Heart right ventricle (tissue), 16 donors: Measurements from ENCODE around the gene ELL. TPM values are rescaled to one million over a fixed set of nuclear protein-coding genes. Genes with fewer than 3 reads are reported as not detected.

Experiments used
- ATAC-seq, 8 donors: fragments of 200-7000 bp; cut with Tn5 transposase; one replicate each; pipeline ENCODE4 v1.9.1; 2020; ENCODE audit warnings: mild to moderate bottlenecking in 8 of 8, moderate library complexity in 8 of 8, moderate number of reproducible peaks in 1 of 8
- DNase-seq, 2 donors: peaks; one replicate each; pipeline ENCODE4 v3.0.0-alpha.2; 2020
- H3K27ac ChIP-seq, 10 donors: fragments of 200-600 bp; sonication (generic) in 2 of 10; one replicate each; pipeline versions ENCODE4 v1.5.0 to v1.8.0; 2020 to 2022; ENCODE audit warnings: mild to moderate bottlenecking in 3 of 10
- H3K27me3 ChIP-seq, 7 donors: fragments of 200-600 bp; one replicate each; pipeline ENCODE4 v1.8.0; 2021 to 2022; ENCODE audit warnings: mild to moderate bottlenecking in 2 of 7
- H3K36me3 ChIP-seq, 9 donors: fragments of 200-600 bp; sonication (generic) in 1 of 9; one replicate each; pipeline versions ENCODE4 v1.5.0 to v1.8.0; 2020 to 2022; ENCODE audit warnings: mild to moderate bottlenecking in 2 of 9
- H3K4me1 ChIP-seq, 9 donors: fragments of 200-600 bp; sonication (generic) in 1 of 9; one replicate each; pipeline versions ENCODE4 v1.5.0 to v1.8.0; 2020 to 2022; ENCODE audit warnings: mild to moderate bottlenecking in 4 of 9
- H3K4me3 ChIP-seq, 10 donors: fragments of 200-600 bp; sonication (generic) in 2 of 10; one replicate each; pipeline versions ENCODE4 v1.5.0 to v1.8.0; 2020 to 2022; ENCODE audit warnings: mild to moderate bottlenecking in 7 of 10, moderate library complexity in 2 of 10
- H3K9me3 ChIP-seq, 11 donors: fragments of 200-600 bp in 10 of 11; sonication (generic) in 2 of 11; one replicate each; pipeline versions ENCODE4 v1.5.0 to v1.8.0; 2013 to 2022; ENCODE audit warnings: mild to moderate bottlenecking in 2 of 11, control low read depth in 1 of 11, moderate library complexity in 1 of 11
- WGBS, 2 donors: extraction: QIAGEN DNeasy Blood & Tissue Kit; methylation state at CpG; one replicate each; pipeline ENCODE4 v1.1.7; 2013; ENCODE audit warnings: inconsistent platforms in 1 of 2; 5-methylcytosine and 5-hydroxymethylcytosine counted together
- intact Hi-C, 10 donors: fragments of 100-400 bp; cut with DNase I; formaldehyde crosslinking; loops; one replicate each; pipeline versions ENCODE4 v1.11.1 to v1.14.2; 2022
- polyA plus RNA-seq, 2 donors: library from polyadenylated mRNA; stranded (reverse); fragments of 200-250 nt; gene quantifications; one replicate each; pipeline ENCODE4 v1.2.3, GENCODE V29; 2013
- total RNA-seq, 10 donors: library from RNA; stranded (reverse); fragmentation: NEBNext Ultra II Directional in 3 of 10; extraction: Animal tissue kit (Norgen Biotek cat#: 25700) in 3 of 10; gene quantifications; one replicate each; pipeline versions ENCODE4 v1.2.1 to v1.2.4, GENCODE V29; 2021 to 2023
- TF ChIP-seq, protein P1 (sequence below), 9 donors: fragments of 200-600 bp; sonication (generic) in 2 of 9; IDR thresholded peaks; one replicate each; pipeline versions ENCODE4 v1.5.0 to v1.8.0; 2021 to 2022; ENCODE audit warnings: antibody characterized with exemption in 9 of 9, mild to moderate bottlenecking in 5 of 9, moderate library complexity in 1 of 9
- donor health status: Arrhythmogenic right ventricular cardiomyopathy.
- donor health status: ischemic (EF 13 %, LVEDD 7.1; RV severe dilation, severe dysfunction).
- donor health status: healthy with polysubstance abuse.
- donor health status: DM: no; HTN: yes; CAD: no.
- donor health status: DM: no; HTN: no; CAD: no.
- donor health status: ischemic (EF 25% LVEDD 6.9; RV normal size, moderate dysfunction).
- donor health status: ischemic (EF 25% LVEDD 5.7; RV mildly dilated, moderate dysfunction).
- donor health status: healthy.
- donor health status: DM: yes; HTN: yes; CAD: no.
- donor health status: Ischemic cardiomyopathy.
- donor health status: ischemic (EF 35%, LVEDD 5.7; RV mildly dilated, moderate dysfunction).
- donor health status: nonischemic (EF 11% LVEDD 7.7; RV severe dilation, severe dysfunction).
- donor health status: DM: yes; HTN: yes; CAD: no.
- donor health status: PGD.
- donor health status: ischemic (EF 29% LVEDD 5.4; RV normal size, mild dysfunction).
- donor health status: nonischemic (EF 23%, LVEDD 6.1; RV moderate dilation, normal function).

ELL gene
- total and polyA plus RNA-seq, 12 donors = 4.0 to 13.1 (median 6.8) TPM

DNA sequence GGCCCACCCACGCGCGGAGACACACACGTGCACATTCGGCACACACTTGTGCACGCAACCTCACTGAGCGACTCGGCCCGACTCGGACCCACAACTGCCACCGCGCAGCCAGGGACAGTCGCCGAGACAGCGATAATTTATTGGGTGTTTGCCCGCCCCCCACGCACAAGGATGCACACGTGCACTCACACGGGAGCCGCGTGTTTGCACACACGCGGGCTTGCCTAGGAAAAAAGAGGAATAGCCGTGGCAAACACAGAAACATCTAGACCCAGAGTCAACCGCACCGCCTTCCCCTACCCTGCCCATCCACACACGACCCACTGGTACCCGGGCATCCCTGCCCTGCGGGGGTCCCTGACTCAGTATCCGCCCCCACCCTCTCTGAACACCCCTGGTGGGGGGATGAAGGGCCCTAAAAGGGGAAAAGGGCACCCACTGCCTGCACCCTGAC lies 103.8 kb downstream of the ELL start:
- TF ChIP-seq, protein P1, sequence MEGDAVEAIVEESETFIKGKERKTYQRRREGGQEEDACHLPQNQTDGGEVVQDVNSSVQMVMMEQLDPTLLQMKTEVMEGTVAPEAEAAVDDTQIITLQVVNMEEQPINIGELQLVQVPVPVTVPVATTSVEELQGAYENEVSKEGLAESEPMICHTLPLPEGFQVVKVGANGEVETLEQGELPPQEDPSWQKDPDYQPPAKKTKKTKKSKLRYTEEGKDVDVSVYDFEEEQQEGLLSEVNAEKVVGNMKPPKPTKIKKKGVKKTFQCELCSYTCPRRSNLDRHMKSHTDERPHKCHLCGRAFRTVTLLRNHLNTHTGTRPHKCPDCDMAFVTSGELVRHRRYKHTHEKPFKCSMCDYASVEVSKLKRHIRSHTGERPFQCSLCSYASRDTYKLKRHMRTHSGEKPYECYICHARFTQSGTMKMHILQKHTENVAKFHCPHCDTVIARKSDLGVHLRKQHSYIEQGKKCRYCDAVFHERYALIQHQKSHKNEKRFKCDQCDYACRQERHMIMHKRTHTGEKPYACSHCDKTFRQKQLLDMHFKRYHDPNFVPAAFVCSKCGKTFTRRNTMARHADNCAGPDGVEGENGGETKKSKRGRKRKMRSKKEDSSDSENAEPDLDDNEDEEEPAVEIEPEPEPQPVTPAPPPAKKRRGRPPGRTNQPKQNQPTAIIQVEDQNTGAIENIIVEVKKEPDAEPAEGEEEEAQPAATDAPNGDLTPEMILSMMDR (IDR thresholded peaks at IDR 0.05) = no peak
- Histone ChIP-seq H3K4me1 (peaks cover 28 to 85% (median 77%) of the 10 kb centered on the region in 9 donors), H3K36me3 (no peaks in the 10 kb centered on the region), H3K9me3 (no peaks in the 10 kb centered on the region), H3K27ac (peak overlapping the region; percentile 78 to 99 (median 96)), H3K27me3 (peaks cover 0 to 15% (median 0%) of the 10 kb centered on the region in 7 donors), H3K4me3 (peak overlapping the region in 9 of 10 donors; percentile 19 to 82 (median 76))
- intact Hi-C loops = loop anchor here in 6 of 10 donors (5.0 to 10.0 kb wide), 4 partner anchors 133 to 213 kb away; partner anchors contain the start of genes RAB3A (in 3 of the 6), IQCN (in 1 of the 6) and JUND (in 1 of the 6)
- ATAC-seq (peak in 1 of 8 donors; percentile 1), DNase-seq (no peak)
- 8% methylated on average over 28 to 30 of the region's 30 CpGs for WGBS, 2 donors

DNA sequence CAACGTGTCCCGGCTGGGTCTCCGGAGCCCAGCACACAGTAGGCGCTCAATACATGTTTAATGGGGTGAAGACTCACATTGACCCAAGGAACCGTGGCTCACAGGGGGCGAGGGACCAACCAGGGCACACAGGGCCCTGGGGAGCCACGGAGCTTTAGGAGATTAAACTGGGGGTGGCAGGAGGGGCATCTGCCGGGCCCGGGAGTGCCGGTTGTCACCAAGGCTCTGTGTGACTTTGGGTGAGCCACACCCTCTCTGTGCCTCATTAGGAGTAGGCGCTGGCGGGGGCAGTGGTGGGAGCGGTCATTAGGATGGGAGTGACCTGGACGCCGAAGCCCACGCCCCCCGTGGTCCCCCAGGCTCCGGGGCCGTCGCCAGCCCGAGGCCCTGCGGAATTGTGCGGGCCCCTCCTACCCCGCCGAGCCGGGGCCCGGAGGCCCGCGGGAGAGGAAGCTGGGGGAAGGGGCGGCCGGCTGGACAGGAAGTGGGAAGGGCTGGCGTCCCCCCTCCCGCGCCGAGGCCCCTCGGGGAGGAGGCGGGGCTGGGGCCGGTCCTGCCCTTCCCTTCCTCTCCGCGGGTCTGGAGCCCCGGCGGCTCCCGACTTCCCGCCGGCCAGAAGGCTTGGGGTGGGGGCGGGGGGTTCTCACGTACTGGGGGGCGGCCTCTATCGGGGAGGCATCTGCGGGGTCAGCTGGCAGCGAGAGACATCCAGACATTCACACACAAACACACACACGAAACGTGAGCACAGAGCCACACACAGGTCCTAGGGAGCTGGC lies 104.4 kb downstream of the ELL start:
- TF ChIP-seq, protein P1 (IDR thresholded peaks at IDR 0.05) = no peak
- Histone ChIP-seq H3K27ac (peak overlapping the region; percentile 78 to 99 (median 96)), H3K36me3 (no peaks in the 10 kb centered on the region), H3K27me3 (peaks cover 0 to 15% (median 0%) of the 10 kb centered on the region in 7 donors), H3K9me3 (no peaks in the 10 kb centered on the region), H3K4me3 (peak overlapping the region in 9 of 10 donors; percentile 19 to 82 (median 76)), H3K4me1 (peaks cover 28 to 79% (median 71%) of the 10 kb centered on the region in 9 donors)
- ATAC-seq (peak; percentile 55 to 68 (median 63)), DNase-seq (peak; percentile 90 to 91)
- intact Hi-C loops = loop anchor here in 6 of 10 donors (5.0 to 10.0 kb wide), 4 partner anchors 133 to 213 kb away; partner anchors contain the start of genes RAB3A (in 3 of the 6), IQCN (in 1 of the 6) and JUND (in 1 of the 6)
- 0 to 1% methylated on average over 49 to 53 of the region's 53 CpGs for WGBS, 2 donors

DNA sequence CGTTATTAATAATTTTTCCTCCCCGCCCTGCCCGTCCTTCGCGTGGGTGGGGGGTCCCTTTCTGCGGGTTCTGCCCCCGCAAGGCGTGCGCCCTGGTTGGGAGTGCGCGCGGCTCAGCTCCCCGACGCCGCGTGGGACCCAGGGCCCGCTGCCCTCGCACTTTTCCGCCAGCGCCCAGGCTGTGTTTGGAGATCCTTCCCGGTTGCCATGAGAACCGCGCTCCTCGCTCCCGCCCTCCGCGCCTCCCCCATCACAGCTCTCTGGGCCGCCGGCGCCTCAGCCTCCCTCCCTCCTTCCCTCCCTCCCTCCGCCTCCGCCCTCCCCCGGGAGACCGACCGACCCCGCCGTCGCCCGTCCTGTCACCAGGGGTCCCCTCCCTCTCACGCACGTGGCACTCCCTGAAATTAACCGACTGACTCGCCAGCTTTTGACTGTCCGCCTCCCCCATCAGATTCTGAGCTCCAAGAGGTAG lies 105.1 kb downstream of the ELL start:
- Histone ChIP-seq H3K9me3 (no peaks in the 10 kb centered on the region), H3K36me3 (no peaks in the 10 kb centered on the region), H3K4me1 (peaks cover 28 to 73% (median 68%) of the 10 kb centered on the region in 9 donors), H3K27me3 (peaks cover 0 to 15% (median 0%) of the 10 kb centered on the region in 7 donors), H3K4me3 (peak overlapping the region in 9 of 10 donors; percentile 19 to 82 (median 76)), H3K27ac (peak overlapping the region; percentile 78 to 99 (median 96))
- WGBS, 2 donors = 1% methylated on average over 38 to 44 of the region's 44 CpGs
- ATAC-seq = peak; percentile 53 to 66 (median 56)
- DNase-seq = peak; percentile 92 to 96
- intact Hi-C loops = loop anchor here in 6 of 10 donors (5.0 to 10.0 kb wide), 4 partner anchors 132 to 212 kb away; partner anchors contain the start of genes RAB3A (in 3 of the 6), IQCN (in 1 of the 6) and JUND (in 1 of the 6)
- TF ChIP-seq, protein P1 (IDR thresholded peaks at IDR 0.05) = no peak
